Mononuclear cell (primary cell): ENCODE data around the gene LGALS14. TPM values are rescaled to one million over a fixed set of nuclear protein-coding genes. Genes with fewer than 3 reads are reported as not detected.
"Not testable (repeated sequence)": the region's sequence is repeated elsewhere in the genome, so short reads cannot be mapped to it uniquely, and the experiment has no call there.

Source experiments
- H3K27me3 ChIP-seq: 2 replicates; pipeline ENCODE4 v1.6.0; 2011; ENCODE audit warnings: low read length, control low read depth; ENCODE audit not compliant: insufficient read depth
- H3K4me1 ChIP-seq: 2 replicates; pipeline ENCODE4 v1.5.1; 2011; ENCODE audit warnings: mild to moderate bottlenecking, low read length, control low read depth; ENCODE audit not compliant: insufficient read depth
- H3K4me3 ChIP-seq: 2 replicates; pipeline ENCODE4 v1.5.1; 2011; ENCODE audit warnings: mild to moderate bottlenecking, low read length, moderate library complexity
- H3K9me3 ChIP-seq: 2 replicates; pipeline ENCODE4 v1.5.1; 2011; ENCODE audit warnings: low read depth, mild to moderate bottlenecking, control low read depth, low read length
- total RNA-seq: library from RNA; depleted of rRNA; stranded (reverse); fragments of >200 nt; gene quantifications from one replicate; pipeline ENCODE4 v1.2.3, GENCODE V29; 2012

The LGALS14 gene, protein sequence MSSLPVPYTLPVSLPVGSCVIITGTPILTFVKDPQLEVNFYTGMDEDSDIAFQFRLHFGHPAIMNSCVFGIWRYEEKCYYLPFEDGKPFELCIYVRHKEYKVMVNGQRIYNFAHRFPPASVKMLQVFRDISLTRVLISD
- total RNA-seq: 0.31 TPM

DNA sequence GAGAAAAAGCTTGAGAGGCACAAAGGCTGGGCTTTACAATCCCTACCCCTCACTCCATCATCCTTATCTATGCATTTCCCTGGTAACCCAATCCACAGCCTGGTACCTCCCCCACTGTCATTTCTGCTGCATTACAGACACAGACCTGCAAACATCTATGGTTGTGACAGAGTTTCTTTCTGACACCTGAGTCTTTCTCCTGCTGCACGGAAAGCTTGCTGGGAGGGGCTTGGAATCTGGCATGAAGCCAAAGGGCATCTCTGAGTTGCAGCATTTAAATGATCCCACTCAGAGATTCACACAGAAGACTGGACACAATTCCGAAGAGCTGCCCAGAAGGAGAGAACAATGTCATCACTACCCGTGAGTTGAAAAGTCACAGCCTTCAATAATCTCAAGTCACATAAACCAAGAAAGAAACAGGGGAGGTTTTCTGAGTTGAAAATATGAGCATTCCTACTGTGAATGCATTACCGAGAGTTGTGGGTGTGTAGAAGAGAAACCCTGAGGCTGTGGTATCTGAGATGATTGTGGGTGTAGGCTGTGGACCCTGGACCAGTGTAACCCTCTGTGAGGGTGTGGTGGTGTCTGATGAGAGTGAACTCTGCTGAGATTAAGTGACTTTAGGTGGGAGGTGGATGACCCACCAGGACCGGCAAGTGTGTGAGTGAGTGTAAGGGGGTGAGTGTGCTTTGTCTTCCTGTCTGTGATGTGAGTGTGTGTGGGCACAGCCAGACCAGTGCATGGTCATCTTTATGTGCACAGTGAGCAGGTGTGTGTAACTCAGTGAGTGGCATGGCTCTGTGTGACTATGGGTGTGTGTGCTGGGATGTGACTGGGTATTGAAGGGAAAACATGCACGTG lies at the start of gene LGALS14:
Gene LGALS14, plus strand, starts transcription at position 301 of the 864 bp plus-strand sequence. Its CDS starts 48 bp downstream, at position 349.
- H3K9me3 ChIP-seq: no peaks in the 10 kb centered on the region
- no peaks in the 10 kb centered on the region for H3K4me1 ChIP-seq
- peaks cover 6% of the 10 kb centered on the region for H3K27me3 ChIP-seq
- no peak within 1 kb of the TSS for H3K4me3 ChIP-seq

DNA sequence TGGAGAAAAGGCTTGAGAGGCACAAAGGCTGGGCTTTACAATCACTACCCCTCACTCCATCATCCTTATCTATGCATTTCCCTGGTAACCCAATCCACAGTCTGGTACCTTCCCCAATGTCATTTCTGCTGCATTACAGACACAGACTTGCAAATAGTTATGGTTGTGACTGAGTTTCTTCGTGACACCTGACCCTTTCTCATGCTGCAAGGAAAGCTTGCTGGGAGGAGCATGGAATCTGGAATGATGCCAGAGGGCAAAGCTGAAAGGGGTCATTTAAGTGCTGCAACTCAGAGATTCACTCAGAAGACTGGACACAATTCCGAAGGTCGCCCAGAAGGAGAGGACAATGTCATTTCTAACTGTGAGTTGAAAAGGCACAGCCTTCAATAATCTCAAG lies 48.7 kb upstream of the LGALS14 start, which contains the start of gene LGALS16:
Gene LGALS16, plus strand, starts transcription at position 301 of the 400 bp plus-strand sequence. Its CDS starts 49 bp downstream, at position 350.
- H3K9me3 ChIP-seq: no peaks in the 10 kb centered on the region
- H3K27me3 ChIP-seq: peaks cover 4% of the 10 kb centered on the region
- H3K4me1 ChIP-seq: no peaks in the 10 kb centered on the region
- no peak within 1 kb of the TSS for H3K4me3 ChIP-seq

DNA sequence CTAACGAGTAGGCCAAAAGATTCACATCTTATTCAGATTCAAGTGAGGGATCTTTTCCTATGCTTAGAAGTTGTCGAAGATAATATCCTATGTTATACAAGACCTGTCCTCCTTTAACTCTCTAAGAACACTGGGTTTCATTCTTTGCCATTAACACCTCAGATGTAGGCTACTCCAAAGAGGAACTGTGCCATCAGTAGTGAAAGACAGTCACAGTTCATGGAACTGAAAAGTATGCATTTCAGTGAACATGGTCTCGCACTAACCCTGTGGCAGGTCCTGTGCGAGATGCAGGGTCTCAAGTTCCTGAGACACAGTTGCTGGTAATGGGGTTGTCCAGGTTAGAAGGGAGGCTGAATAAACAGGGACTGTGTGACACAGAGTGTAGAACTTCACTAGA lies 44.5 kb upstream of the LGALS14 start:
- Histone ChIP-seq H3K9me3 (no peaks in the 10 kb centered on the region), H3K4me1 (no peaks in the 10 kb centered on the region), H3K27me3 (peaks cover 7% of the 10 kb centered on the region), H3K4me3 (no peak overlapping the region)

DNA sequence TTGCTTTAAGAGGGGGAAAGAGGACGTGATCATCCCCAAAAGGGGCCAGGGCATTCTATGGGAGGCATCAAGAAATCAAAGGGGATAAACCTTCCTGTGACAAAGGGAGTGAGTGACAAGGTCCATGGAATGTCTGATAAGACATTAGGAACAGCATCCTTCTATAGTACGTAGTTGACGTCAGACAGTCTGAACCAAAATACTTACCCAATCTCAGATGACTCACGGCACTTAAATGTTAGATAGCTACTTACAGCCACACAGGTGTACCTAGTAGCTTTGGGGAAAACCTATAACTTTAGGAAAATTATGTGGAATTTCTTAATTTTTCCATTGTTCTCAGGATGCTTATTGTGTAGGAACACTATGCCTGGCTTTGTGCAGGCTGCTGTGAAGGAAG lies 43.6 kb upstream of the LGALS14 start:
- Histone ChIP-seq H3K27me3 (peaks cover 10% of the 10 kb centered on the region), H3K4me1 (no peaks in the 10 kb centered on the region), H3K4me3 (no peak overlapping the region), H3K9me3 (no peaks in the 10 kb centered on the region)

DNA sequence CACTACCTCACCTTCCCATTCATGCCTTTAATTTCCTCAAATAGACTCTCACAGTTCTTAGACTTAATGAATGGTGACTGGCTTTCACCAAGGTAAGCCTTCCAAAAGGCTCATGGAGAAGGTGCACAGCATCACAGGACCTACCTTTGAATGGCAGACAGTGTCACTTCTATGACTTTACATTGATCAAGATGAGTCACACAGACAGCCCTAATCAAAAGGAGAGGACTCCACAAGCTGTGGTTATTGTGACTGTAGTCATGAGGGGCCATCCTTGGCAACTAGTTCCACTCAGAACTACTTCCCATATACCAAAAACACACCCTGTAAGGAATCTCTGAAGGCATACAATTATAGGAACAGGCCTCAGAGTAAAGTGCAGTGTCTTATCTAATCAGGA lies 42.7 kb upstream of the LGALS14 start:
- Histone ChIP-seq H3K9me3 (no peaks in the 10 kb centered on the region), H3K27me3 (peaks cover 10% of the 10 kb centered on the region), H3K4me3 (no peak overlapping the region), H3K4me1 (no peaks in the 10 kb centered on the region)

DNA sequence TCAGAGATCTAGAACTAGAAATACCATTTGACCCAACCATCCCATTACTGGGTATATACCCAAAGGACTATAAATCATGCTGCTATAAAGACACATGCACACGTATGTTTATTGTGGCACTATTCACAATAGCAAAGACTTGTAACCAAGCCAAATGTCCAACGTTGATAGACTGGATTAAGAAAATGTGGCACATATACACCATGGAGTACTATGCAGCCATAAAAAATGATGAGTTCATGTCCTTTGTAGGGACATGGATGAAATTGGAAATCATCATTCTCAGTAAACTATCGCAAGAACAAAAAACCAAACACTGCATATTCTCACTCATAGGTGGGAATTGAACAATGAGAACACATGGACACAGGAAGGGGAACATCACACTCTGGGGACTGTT lies 34.4 kb upstream of the LGALS14 start:
- H3K4me3 ChIP-seq, H3K4me1 ChIP-seq, H3K27me3 ChIP-seq, H3K9me3 ChIP-seq: not testable (repeated sequence)

DNA sequence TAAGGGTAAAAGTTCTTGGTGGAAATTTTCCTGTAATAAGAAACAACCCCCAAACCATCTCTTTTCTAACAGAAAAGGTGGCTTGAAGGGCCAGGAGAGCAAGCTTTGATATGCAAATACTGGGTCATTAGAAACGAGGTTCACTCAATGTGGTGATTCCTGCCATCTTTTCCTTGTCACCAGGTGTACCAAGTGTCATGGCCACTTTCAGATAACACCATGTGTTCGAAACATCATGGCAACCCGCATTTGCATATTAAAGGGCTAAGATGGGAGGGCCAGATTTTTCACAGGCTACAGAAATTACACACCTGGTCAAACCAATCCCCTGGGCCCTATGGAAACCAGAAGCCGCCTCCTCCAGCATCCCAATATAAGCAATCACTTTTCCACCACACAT lies 33.3 kb upstream of the LGALS14 start:
- H3K9me3 ChIP-seq: no peaks in the 10 kb centered on the region
- H3K4me3 ChIP-seq: no peak overlapping the region
- no peaks in the 10 kb centered on the region for H3K27me3 ChIP-seq
- peaks cover 4% of the 10 kb centered on the region for H3K4me1 ChIP-seq

DNA sequence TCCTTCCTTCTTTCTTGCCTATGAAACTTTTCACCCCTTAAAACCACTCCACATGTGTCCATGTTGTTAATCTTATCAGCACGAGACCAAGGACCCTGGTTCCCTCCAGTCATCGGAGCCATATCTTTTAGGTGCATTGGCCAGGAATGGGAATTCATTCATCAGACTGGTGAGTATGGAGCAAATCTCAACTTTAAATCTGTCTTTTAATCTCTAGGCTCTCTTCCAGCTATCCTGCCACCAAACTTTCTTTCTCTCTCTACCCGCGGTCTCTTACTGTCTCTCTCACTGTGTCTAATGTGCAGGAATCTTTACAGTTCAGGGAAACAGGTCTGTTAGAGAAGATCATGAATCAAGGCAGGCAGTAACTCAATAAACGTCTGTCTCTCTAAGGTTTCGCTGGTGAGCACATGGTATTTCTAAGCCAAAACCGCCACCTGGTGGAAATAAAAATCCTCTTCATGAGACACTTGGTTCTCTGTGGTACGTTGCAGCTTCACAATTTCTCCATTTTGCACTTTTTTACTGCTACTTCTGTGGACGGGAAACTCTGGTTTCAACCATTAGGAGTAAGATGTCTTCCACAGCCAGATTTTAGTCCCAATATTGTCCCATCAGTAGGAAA lies 32.4 kb upstream of the LGALS14 start:
- Histone ChIP-seq H3K4me3 (no peak overlapping the region), H3K4me1 (peaks cover 4% of the 10 kb centered on the region), H3K9me3 (no peaks in the 10 kb centered on the region), H3K27me3 (no peaks in the 10 kb centered on the region)

DNA sequence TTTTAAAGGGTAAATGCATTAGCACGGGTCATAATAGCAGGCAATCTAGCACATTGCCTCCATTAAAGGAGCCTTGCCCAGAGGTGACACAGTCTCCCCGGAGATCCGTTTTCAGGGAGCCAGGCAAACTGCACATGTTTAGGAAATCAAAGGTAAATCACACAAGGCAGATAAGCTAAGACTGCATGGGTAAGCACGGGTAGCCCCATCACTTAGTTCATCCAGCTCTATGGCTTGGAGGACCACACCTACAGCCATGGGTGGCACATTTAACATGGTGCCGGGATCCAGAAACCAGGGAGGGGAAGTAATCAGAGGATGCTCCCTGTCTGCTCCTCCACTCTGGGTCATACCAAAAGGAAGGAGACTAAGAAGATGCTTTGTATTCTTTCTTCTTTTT lies 31.8 kb upstream of the LGALS14 start:
- H3K4me1 ChIP-seq: peaks cover 4% of the 10 kb centered on the region
- no peaks in the 10 kb centered on the region for H3K27me3 ChIP-seq
- H3K9me3 ChIP-seq: no peaks in the 10 kb centered on the region

DNA sequence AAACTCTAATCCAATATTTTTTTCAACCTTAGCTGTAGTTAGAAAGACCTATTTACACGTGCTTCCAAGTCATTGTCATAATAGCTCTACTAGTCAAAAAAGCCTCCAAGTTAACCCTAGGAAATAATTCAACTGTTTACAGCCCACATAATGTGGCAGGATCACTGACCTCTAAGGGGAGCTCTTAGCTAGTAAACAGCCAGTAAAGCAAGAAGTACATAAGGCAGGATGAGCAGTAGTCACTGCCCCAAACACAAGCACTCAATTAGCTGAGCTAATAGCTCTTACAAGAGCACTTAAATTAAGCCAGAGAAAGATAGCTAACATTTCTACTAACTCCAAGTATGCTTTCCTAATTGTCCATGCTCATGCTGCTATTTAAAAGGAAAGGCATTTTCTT lies 30.4 kb upstream of the LGALS14 start:
- not testable (repeated sequence) for H3K4me1 ChIP-seq, H3K4me3 ChIP-seq, H3K27me3 ChIP-seq, H3K9me3 ChIP-seq

More for the DNA sequence above, 31.8 kb upstream of the LGALS14 start:
- H3K4me3 ChIP-seq: no peak overlapping the region

DNA sequence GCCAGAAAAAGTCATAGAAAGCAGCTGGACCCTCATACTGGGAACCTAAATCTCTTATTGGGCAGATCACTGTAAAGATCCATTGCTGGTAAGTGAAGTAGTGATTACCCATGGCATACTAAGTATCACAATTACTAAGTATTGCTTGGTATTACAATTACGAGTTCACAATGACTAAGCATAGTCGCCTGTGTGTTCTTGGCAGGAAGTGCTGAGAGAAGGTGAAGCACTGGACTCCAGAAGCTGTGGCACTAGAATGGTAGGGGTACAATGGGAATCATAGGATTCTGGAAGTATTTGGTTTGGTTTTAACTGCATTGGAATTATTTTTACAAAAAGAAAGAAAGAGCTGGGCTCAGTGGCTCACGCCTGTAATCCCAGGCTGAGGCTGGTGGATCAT lies 28.3 kb upstream of the LGALS14 start:
- H3K4me3 ChIP-seq: no peak overlapping the region
- no peaks in the 10 kb centered on the region for H3K9me3 ChIP-seq
- peaks cover 8% of the 10 kb centered on the region for H3K4me1 ChIP-seq
- no peaks in the 10 kb centered on the region for H3K27me3 ChIP-seq

DNA sequence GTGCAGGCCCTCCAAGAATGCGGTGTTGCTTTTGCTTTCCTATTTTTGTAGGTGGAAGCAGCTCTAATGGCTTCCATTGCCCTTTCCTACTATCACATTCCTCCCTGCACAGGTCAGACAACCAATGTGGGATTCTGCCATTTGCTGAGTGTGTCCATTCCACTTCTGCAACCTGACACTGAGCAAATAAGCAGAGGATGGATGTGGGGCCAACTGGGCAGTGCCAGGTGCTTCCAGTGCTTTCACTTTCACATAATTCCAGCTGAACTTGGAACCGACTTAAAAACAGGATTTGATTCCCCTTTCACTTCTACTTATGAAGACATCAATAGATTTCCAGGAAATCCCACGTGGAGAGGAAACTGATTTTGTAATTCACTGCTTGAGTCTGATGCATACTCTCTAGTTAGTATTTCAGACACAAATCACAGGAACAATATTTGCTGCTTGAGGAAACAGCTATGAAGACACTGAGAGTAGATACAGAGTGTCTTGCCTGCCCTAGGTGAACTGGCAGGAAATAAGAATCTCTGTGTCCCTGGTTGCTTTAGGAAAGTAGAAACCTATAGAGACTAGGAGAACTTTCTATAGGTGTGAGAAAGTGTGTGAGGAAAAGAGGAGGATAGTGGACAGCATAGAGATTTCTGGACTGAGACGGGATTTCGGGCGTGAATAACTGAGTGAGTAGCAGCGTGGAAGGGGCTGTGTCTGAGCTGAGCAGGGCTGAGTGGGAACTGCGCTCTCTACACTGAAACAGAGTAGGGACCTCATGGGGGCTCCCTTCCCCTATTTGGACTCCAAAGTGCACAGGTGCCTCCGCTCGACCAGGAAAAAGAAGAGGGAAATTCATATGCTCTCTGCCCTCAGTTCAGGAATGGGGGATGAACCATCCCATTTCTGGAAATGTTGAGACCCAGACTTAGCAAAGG lies 26.1 kb upstream of the LGALS14 start:
- Histone ChIP-seq H3K27me3 (no peaks in the 10 kb centered on the region), H3K4me3 (no peak overlapping the region), H3K4me1 (peaks cover 6% of the 10 kb centered on the region), H3K9me3 (no peaks in the 10 kb centered on the region)

DNA sequence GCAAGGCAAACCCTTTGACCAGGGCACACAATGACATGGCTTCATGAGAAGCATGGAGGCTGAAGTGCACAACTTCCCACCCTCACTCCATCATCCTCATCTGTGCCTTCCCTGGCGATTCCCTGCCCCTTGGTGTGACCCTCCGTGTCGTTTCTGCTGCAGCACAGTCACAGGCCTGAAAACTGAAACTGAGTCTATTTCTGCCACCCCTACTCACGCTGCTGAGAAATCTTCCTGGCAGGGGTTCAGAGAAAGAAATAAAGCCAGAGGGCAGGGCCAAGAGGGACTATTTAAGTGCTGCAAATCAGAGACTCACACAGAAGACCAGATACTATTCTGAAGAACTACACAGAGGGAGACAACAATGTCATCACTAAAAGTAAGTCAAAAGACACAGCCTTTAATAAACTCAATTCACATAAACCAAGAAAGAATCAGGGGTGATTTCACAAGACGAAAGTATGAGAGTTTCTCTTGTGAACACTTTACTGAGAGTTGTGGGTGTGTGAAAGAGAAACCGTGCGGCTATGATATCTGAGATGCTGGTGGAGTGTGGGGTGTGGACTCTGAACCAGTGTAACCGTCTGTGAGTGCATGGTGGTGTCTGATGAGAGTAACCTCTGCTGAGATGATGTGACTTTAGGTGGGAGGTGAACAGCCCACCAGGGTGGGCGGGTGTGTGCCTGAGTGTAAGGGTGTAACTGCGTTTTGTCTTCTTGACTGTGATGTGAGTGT lies 25.1 kb upstream of the LGALS14 start:
- Histone ChIP-seq H3K4me1 (peaks cover 4% of the 10 kb centered on the region), H3K4me3 (no peak overlapping the region), H3K27me3 (no peaks in the 10 kb centered on the region), H3K9me3 (no peaks in the 10 kb centered on the region)

DNA sequence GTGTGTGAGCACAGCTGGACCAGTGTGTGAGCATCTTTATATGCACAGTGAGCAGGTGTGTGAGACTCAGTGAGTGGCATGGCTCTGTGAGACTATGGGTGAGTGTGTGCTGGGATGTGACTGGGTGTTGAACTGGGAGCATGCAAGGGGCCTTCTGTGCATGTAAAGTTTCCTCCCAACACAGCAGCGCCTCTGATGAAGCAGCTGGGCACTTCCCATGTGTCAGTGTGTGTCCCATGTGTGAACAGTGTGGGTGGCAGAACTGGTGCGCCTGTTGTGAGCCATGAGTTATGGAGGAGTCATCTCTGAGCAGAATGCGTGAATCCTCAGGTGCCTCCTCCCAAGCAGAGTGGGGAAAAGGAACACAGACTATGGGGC lies 24.5 kb upstream of the LGALS14 start:
- Histone ChIP-seq H3K27me3 (no peaks in the 10 kb centered on the region), H3K9me3 (no peaks in the 10 kb centered on the region), H3K4me3 (no peak overlapping the region), H3K4me1 (peaks cover 4% of the 10 kb centered on the region)
